Measurements from ENCODE around the gene SEPTIN1. TPM values are rescaled to one million over a fixed set of nuclear protein-coding genes. Genes with fewer than 3 reads are reported as not detected.

Gene SEPTIN1
- total and polyA plus RNA-seq, 2 of the 13 experiments (the other 11 are each of a cell fraction or from before 2014, with no cell fraction given), result 0.18 to 0.67 TPM

GRCh38 chr16:30358990-30359870 is 23.1 kb downstream of the SEPTIN1 start (continued):
- TF ChIP-seq AGO1 (IDR thresholded peaks at IDR 0.05; ENCODE audit: low read depth, low read length, poor library complexity, severe bottlenecking), result peak; percentile 41
- TF ChIP-seq, protein P1, sequence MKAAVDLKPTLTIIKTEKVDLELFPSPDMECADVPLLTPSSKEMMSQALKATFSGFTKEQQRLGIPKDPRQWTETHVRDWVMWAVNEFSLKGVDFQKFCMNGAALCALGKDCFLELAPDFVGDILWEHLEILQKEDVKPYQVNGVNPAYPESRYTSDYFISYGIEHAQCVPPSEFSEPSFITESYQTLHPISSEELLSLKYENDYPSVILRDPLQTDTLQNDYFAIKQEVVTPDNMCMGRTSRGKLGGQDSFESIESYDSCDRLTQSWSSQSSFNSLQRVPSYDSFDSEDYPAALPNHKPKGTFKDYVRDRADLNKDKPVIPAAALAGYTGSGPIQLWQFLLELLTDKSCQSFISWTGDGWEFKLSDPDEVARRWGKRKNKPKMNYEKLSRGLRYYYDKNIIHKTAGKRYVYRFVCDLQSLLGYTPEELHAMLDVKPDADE (CRISPR knock-in tag; IDR thresholded peaks at IDR 0.05), result no peak
- 0 out of 4 replicates have a peak, but pooled peaks of 1 of the 2 experiments have one; percentile 12 for TF ChIP-seq POLR2A (IDR thresholded peaks at IDR 0.05; ENCODE audit: insufficient read depth in 1 of 2, low read depth in 2 of 2, low read length in 2 of 2)
- TF ChIP-seq ZNF101 (CRISPR knock-in tag; IDR thresholded peaks at IDR 0.05; ENCODE audit: borderline replicate concordance, low read depth), result no peak
- peak; percentile 56 for TF ChIP-seq RBFOX2 (IDR thresholded peaks at IDR 0.05; ENCODE audit: low read depth, low read length)
- TF ChIP-seq ZNF292 (CRISPR knock-in tag; IDR thresholded peaks at IDR 0.05; ENCODE audit: borderline replicate concordance, low read depth), result no peak
- TF ChIP-seq, protein P2, sequence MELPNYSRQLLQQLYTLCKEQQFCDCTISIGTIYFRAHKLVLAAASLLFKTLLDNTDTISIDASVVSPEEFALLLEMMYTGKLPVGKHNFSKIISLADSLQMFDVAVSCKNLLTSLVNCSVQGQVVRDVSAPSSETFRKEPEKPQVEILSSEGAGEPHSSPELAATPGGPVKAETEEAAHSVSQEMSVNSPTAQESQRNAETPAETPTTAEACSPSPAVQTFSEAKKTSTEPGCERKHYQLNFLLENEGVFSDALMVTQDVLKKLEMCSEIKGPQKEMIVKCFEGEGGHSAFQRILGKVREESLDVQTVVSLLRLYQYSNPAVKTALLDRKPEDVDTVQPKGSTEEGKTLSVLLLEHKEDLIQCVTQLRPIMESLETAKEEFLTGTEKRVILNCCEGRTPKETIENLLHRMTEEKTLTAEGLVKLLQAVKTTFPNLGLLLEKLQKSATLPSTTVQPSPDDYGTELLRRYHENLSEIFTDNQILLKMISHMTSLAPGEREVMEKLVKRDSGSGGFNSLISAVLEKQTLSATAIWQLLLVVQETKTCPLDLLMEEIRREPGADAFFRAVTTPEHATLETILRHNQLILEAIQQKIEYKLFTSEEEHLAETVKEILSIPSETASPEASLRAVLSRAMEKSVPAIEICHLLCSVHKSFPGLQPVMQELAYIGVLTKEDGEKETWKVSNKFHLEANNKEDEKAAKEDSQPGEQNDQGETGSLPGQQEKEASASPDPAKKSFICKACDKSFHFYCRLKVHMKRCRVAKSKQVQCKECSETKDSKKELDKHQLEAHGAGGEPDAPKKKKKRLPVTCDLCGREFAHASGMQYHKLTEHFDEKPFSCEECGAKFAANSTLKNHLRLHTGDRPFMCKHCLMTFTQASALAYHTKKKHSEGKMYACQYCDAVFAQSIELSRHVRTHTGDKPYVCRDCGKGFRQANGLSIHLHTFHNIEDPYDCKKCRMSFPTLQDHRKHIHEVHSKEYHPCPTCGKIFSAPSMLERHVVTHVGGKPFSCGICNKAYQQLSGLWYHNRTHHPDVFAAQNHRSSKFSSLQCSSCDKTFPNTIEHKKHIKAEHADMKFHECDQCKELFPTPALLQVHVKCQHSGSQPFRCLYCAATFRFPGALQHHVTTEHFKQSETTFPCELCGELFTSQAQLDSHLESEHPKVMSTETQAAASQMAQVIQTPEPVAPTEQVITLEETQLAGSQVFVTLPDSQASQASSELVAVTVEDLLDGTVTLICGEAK (IDR thresholded peaks at IDR 0.05), result no peak
- TF ChIP-seq, protein P2 (CRISPR knock-in tag; IDR thresholded peaks at IDR 0.05), result no peak
- no peak for TF ChIP-seq ZNF263 (CRISPR knock-in tag; IDR thresholded peaks at IDR 0.05)
- TF ChIP-seq NFIC (IDR thresholded peaks at IDR 0.05; ENCODE audit: low read length), result no peak
- TF ChIP-seq JUNB (CRISPR knock-in tag; IDR thresholded peaks at IDR 0.05; ENCODE audit: borderline replicate concordance), result no peak
- no peak for TF ChIP-seq ZBTB14 (CRISPR knock-in tag; IDR thresholded peaks at IDR 0.05)
